Sigmoid colon (tissue), 4 donors: ENCODE results near the gene LRP1B.

ENCODE experiments used
- CTCF ChIP-seq, 4 experiments: fragments of 450-650 bp in 3 of 4; fragments of 200-600 bp in 1 of 4; IDR thresholded peaks; one replicate each; pipeline ENCODE4 v1.5.1; 2016 to 2019; ENCODE audit warnings: antibody characterized with exemption in 4 of 4, mild to moderate bottlenecking in 3 of 4, moderate library complexity in 2 of 4
- EP300 ChIP-seq, 4 donors: sonication (generic); formaldehyde crosslinking; IDR thresholded peaks; one replicate each; pipeline ENCODE4 v1.6.1; 2017; ENCODE audit warnings: antibody characterized with exemption in 4 of 4
- POLR2A ChIP-seq, 2 donors: fragments of 450-650 bp; IDR thresholded peaks; one replicate each; pipeline ENCODE4 v1.6.1; 2016; ENCODE audit warnings: antibody characterized with exemption in 2 of 2, mild to moderate bottlenecking in 2 of 2, moderate library complexity in 2 of 2

DNA sequence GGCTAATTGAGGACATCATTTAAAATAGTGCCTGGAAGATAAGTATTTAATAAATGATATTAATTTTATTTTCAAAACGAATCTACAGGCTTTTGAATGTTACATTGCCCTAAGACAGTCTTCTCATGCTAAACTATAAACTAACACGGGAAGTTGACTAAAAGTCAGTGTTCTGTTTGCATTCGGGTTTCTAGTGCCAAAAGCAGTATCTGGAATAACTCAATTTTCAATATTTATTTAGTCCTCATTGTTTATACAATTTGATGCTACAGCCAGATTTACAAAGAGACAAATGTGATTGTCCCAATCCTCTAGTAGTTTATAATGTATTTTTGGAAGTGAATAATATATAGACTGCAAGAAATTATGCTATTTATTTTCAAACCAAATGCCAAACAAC is 429.2 kb downstream of the LRP1B start:
- TF ChIP-seq EP300 (IDR thresholded peaks at IDR 0.05) (no peak), POLR2A (IDR thresholded peaks at IDR 0.05) (no peak), CTCF (IDR thresholded peaks at IDR 0.05) (no peak)
